Measurements from ENCODE around the gene AIG1.

GRCh38 chr6:143349530-143349929, 288.8 kb downstream of the AIG1 start:
- no peak for TF ChIP-seq CTCF (conservative IDR thresholded peaks at IDR 0.05 in 1 of 2, IDR thresholded peaks at IDR 0.05 in 1 of 2; ENCODE audit: low read depth in 1 of 2, low read length in 2 of 2)
- no peak for TF ChIP-seq EZH2 (IDR thresholded peaks at IDR 0.05; ENCODE audit: low read length, missing control alignments)
